PC-3 (cell line): ENCODE data around the gene ADAMTS4. TPM values are rescaled to one million over a fixed set of nuclear protein-coding genes. Genes with fewer than 3 reads are reported as not detected.

Experiments used
- ATAC-seq: fragments of 200-7000 bp; cut with Tn5 transposase; 2 replicates; pipeline ENCODE4 v1.9.1; 2020; ENCODE audit warnings: mild to moderate bottlenecking, moderate library complexity
- BruUV-seq: library from RNA; stranded (reverse); fragments of 400-500 nt; replicated peaks from 2 replicates; lab custom pipeline; 2021; lab: Mats Ljungman, UMichigan
- CTCF ChIA-PET: fragments of 300-600 bp; sonication (Branson Sonifier 250); formaldehyde crosslinking; loops from one replicate; lab custom pipeline; 2022; ENCODE audit warnings: antibody characterized with exemption; lab: Charles Lee
- POLR2A ChIA-PET: fragments of 300-600 bp; sonication (Branson Sonifier 250); formaldehyde crosslinking; loops from one replicate; lab custom pipeline; 2022; ENCODE audit warnings: antibody characterized with exemption; ENCODE audit not compliant: unreplicated experiment; lab: Charles Lee
- DNase-seq: peaks from one replicate; pipeline ENCODE4 v3.0.0-alpha.2; 2015
- H2AFZ ChIP-seq: fragments of 300-600 bp; sonication (generic); 2 replicates; pipeline ENCODE4 v1.6.0; 2016; ENCODE audit warnings: antibody characterized with exemption, low read length
- H3F3A ChIP-seq: fragments of 300-600 bp; sonication (generic); one replicate; pipeline ENCODE4 v1.6.0; 2017; ENCODE audit warnings: antibody characterized with exemption, low read length, control low read depth, mild to moderate bottlenecking; ENCODE audit not compliant: unreplicated experiment
- H3K27ac ChIP-seq: fragments of 300-600 bp; sonication (generic); 2 replicates; pipeline ENCODE4 v1.5.1; 2016; ENCODE audit warnings: mild to moderate bottlenecking, low read length
- H3K27me3 ChIP-seq: fragments of 300-600 bp; sonication (generic); 2 replicates; pipeline ENCODE4 v1.6.1; 2016; ENCODE audit warnings: low read length, mixed read lengths
- H3K36me3 ChIP-seq: fragments of 300-600 bp; sonication (generic); 2 replicates; pipeline ENCODE4 v1.6.1; 2016; ENCODE audit warnings: low read depth, mixed run types, low read length, mixed read lengths
- H3K4me1 ChIP-seq: fragments of 300-600 bp; sonication (generic); 2 replicates; pipeline ENCODE4 v1.5.1; 2016; ENCODE audit warnings: low read length; ENCODE audit not compliant: insufficient read depth
- H3K4me2 ChIP-seq: fragments of 300-600 bp; sonication (generic); 2 replicates; pipeline ENCODE4 v1.6.0; 2016; ENCODE audit warnings: low read length
- H3K4me3 ChIP-seq: fragments of 300-600 bp; sonication (generic); 2 replicates; pipeline ENCODE4 v1.5.1; 2016; ENCODE audit warnings: mild to moderate bottlenecking, low read length, mixed read lengths
- H3K79me2 ChIP-seq: fragments of 300-600 bp; sonication (generic); 2 replicates; pipeline ENCODE4 v1.6.1; 2017; ENCODE audit warnings: low read length, mixed read lengths
- H3K9ac ChIP-seq: fragments of 300-600 bp; sonication (generic); 2 replicates; pipeline ENCODE4 v1.6.0; 2016; ENCODE audit warnings: mild to moderate bottlenecking, low read length
- H3K9me2 ChIP-seq: fragments of 300-600 bp; sonication (generic); replicated peaks from 2 replicates; pipeline ENCODE4 v1.6.1; 2016; ENCODE audit warnings: mixed run types, low read length, mixed read lengths
- H3K9me3 ChIP-seq: fragments of 300-600 bp; sonication (generic); 2 replicates; pipeline ENCODE4 v1.6.1; 2016; ENCODE audit warnings: low read length, mixed read lengths
- H4K20me1 ChIP-seq: fragments of 300-600 bp; sonication (generic); 2 replicates; pipeline ENCODE4 v1.6.1; 2016; ENCODE audit warnings: low read length, mixed read lengths
- EZH2 ChIP-seq: fragments of 300-600 bp; sonication (generic); IDR thresholded peaks from one replicate; pipeline ENCODE4 v1.6.1; 2017; ENCODE audit warnings: antibody characterized with exemption, mild to moderate bottlenecking, low read length; ENCODE audit not compliant: unreplicated experiment
- EZH2phosphoT487 ChIP-seq: fragments of 300-600 bp; sonication (generic); IDR thresholded peaks from 2 replicates; pipeline ENCODE4 v1.6.1; 2018; ENCODE audit warnings: mild to moderate bottlenecking, antibody characterized with exemption, low read length, borderline replicate concordance
- intact Hi-C: fragments of 100-400 bp; cut with micrococcal nuclease; formaldehyde crosslinking; loops from 2 replicates; pipeline ENCODE4 v1.9.0; 2023
- total RNA-seq: library from RNA; depleted of rRNA; stranded (reverse); fragments of >200 nt; gene quantifications from 2 replicates; pipeline ENCODE4 v1.2.3, GENCODE V29; 2014
- TF ChIP-seq, protein P1 (sequence below): fragments of 300-600 bp; sonication (generic); conservative IDR thresholded peaks from 2 replicates; pipeline ENCODE4 v1.5.1; 2017; ENCODE audit warnings: antibody characterized with exemption, low read depth, mild to moderate bottlenecking, low read length

Gene ADAMTS4
- total RNA-seq, 1 experiment from 2014 or later, result not detected

GRCh38 chr1:161176468-161177111 is 22.3 kb downstream of the ADAMTS4 start:
- intact Hi-C loops, result no loop called here
- Histone ChIP-seq H4K20me1 (no peaks in the 10 kb centered on the region), H3K9me3 (no peaks in the 10 kb centered on the region), H3K27me3 (no peaks in the 10 kb centered on the region), H3K9me2 (no peaks in the 10 kb centered on the region), H3K4me1 (peaks cover 18% of the 10 kb centered on the region), H3K36me3 (peaks cover 34% of the 10 kb centered on the region; the same call in 1 of the 2 replicates), H2AFZ (peak overlapping the region; percentile 89), H3K27ac (no peak overlapping the region; the same call in 1 of the 2 replicates), H3K4me3 (peak overlapping the region; percentile 87), H3K9ac (peak overlapping the region; percentile 80), H3F3A (no peaks in the 10 kb centered on the region), H3K79me2 (peaks cover 19% of the 10 kb centered on the region), H3K4me2 (peak overlapping the region; percentile 94)
- no peak for DNase-seq
- TF ChIP-seq EZH2, result no peak
- TF ChIP-seq EZH2phosphoT487, result no peak
- ChIA-PET POLR2A (interaction anchor here (0.7 kb wide), 1 partner anchor 14 kb away, joined by 3 read pairs; no protein-coding TSS in a partner anchor), CTCF (interaction anchor here (1.3 kb wide), 1 partner anchor 11 kb away, joined by 5 read pairs; the partner anchor contains the start of gene PPOX)
- peak; percentile 41 for ATAC-seq
- BruUV-seq, result no TSS peak

DNA sequence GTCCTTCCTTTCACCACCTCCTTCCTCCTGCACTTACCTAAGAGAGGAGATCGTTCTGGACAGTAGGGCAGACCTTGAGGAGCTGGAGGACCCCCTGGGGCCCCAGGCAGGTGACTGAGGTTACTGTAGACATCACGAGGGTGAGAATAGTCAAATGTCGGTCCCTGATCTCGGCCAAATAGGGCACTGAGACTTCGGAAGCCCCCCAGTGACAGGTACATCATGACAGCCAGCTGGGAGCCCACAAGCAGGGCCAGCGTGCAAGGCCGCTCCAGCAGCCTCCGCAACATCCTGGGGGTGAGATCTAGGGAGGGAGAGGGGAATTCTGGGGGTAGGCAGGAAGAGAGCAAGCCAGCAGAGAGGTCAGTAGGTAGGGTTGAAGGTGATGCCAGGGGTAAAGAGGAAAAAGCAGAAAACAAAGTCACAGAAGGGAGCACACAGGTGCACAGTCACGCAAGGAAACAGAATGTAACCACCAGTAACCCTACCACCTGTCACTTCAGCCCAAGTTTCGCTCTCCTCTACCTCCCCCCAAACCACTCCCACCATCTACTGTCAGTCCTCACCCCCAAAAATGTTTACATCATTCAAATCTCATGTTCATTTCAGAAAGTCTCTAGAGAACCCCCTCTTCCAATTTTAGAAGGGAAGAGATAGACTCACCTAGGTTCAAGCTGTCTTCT is 22.9 kb downstream of the ADAMTS4 start:
- H3K4me1 ChIP-seq, result peaks cover 18% of the 10 kb centered on the region
- H3K9me3 ChIP-seq, result no peaks in the 10 kb centered on the region
- peak overlapping the region; percentile 94 for H3K4me2 ChIP-seq
- no peaks in the 10 kb centered on the region for H3K27me3 ChIP-seq
- H3F3A ChIP-seq, result no peaks in the 10 kb centered on the region
- ATAC-seq, result no peak
- peak overlapping the region; percentile 87 for H3K4me3 ChIP-seq
- ChIA-PET CTCF (no interaction called here), POLR2A (no interaction called here)
- TF ChIP-seq, protein P1, sequence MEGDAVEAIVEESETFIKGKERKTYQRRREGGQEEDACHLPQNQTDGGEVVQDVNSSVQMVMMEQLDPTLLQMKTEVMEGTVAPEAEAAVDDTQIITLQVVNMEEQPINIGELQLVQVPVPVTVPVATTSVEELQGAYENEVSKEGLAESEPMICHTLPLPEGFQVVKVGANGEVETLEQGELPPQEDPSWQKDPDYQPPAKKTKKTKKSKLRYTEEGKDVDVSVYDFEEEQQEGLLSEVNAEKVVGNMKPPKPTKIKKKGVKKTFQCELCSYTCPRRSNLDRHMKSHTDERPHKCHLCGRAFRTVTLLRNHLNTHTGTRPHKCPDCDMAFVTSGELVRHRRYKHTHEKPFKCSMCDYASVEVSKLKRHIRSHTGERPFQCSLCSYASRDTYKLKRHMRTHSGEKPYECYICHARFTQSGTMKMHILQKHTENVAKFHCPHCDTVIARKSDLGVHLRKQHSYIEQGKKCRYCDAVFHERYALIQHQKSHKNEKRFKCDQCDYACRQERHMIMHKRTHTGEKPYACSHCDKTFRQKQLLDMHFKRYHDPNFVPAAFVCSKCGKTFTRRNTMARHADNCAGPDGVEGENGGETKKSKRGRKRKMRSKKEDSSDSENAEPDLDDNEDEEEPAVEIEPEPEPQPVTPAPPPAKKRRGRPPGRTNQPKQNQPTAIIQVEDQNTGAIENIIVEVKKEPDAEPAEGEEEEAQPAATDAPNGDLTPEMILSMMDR, result no peak
- TF ChIP-seq EZH2phosphoT487 (no peak), EZH2 (no peak)
- DNase-seq, result no peak
- H3K27ac ChIP-seq, result no peak overlapping the region
- no peaks in the 10 kb centered on the region for H4K20me1 ChIP-seq
- no peaks in the 10 kb centered on the region for H3K9me2 ChIP-seq
- H2AFZ ChIP-seq, result no peak overlapping the region
- no TSS peak for BruUV-seq
- intact Hi-C loops, result no loop called here
- peaks cover 40% of the 10 kb centered on the region; the same call in 1 of the 2 replicates for H3K36me3 ChIP-seq
- H3K79me2 ChIP-seq, result peaks cover 19% of the 10 kb centered on the region
- peak overlapping the region; percentile 80; the same call in 1 of the 2 replicates for H3K9ac ChIP-seq

GRCh38 chr1:161174911-161175310 is 23.9 kb downstream of the ADAMTS4 start:
- no peaks in the 10 kb centered on the region for H3F3A ChIP-seq
- no peaks in the 10 kb centered on the region for H3K9me2 ChIP-seq
- DNase-seq (no peak), ATAC-seq (no peak)
- H3K9me3 ChIP-seq, result no peaks in the 10 kb centered on the region
- peaks cover 18% of the 10 kb centered on the region for H3K4me1 ChIP-seq
- POLR2A ChIA-PET, result no interaction called here
- H3K4me2 ChIP-seq, result no peak overlapping the region
- H2AFZ ChIP-seq, result no peak overlapping the region
- CTCF ChIA-PET, result no interaction called here
- peaks cover 47% of the 10 kb centered on the region; the same call in 1 of the 2 replicates for H3K36me3 ChIP-seq
- H3K27ac ChIP-seq, result no peak overlapping the region
- no peak overlapping the region for H3K9ac ChIP-seq
- H3K79me2 ChIP-seq, result peaks cover 19% of the 10 kb centered on the region
- no peaks in the 10 kb centered on the region for H3K27me3 ChIP-seq
- no TSS peak for BruUV-seq
- TF ChIP-seq, protein P1, result no peak
- TF ChIP-seq EZH2, result no peak
- TF ChIP-seq EZH2phosphoT487, result no peak
- intact Hi-C loops, result no loop called here
- no peak overlapping the region for H3K4me3 ChIP-seq
- H4K20me1 ChIP-seq, result no peaks in the 10 kb centered on the region
